ENCODE results near the gene SLIT3.

The SLIT3 gene

GRCh38 chr5:169250887-169251286 lies 50.1 kb downstream of the SLIT3 start:
- Histone ChIP-seq H3K27me3 (ENCODE audit: insufficient read depth, low read length, poor library complexity, severe bottlenecking) (no peaks in the 10 kb centered on the region), H3K4me2 (ENCODE audit: low read depth, low read length, poor library complexity, severe bottlenecking) (no peak overlapping the region), H3K4me1 (ENCODE audit: insufficient read depth, low read length, poor library complexity, severe bottlenecking) (no peaks in the 10 kb centered on the region), H3K9ac (ENCODE audit: low read depth, low read length, poor library complexity, severe bottlenecking) (no peak overlapping the region), H2AFZ (ENCODE audit: low read length) (no peak overlapping the region), H3K4me3 (ENCODE audit: low read length, poor library complexity, severe bottlenecking) (no peak overlapping the region), H3K36me3 (ENCODE audit: insufficient read depth, low read length) (no peaks in the 10 kb centered on the region), H3K9me2 (replicated peaks; ENCODE audit: low read depth, low read length) (no peaks in the 10 kb centered on the region), H3K79me2 (ENCODE audit: insufficient read depth, low read length) (no peaks in the 10 kb centered on the region), H3K9me3 (ENCODE audit: insufficient read depth, low read depth, low read length) (no peaks in the 10 kb centered on the region), H4K20me1 (ENCODE audit: insufficient read depth, low read length, poor library complexity, severe bottlenecking) (no peaks in the 10 kb centered on the region), H3F3A (ENCODE audit: low read depth) (no peaks in the 10 kb centered on the region)
- TF ChIP-seq CTCF (conservative IDR thresholded peaks at IDR 0.05; ENCODE audit: low read length) (no peak), EZH2phosphoT487 (IDR thresholded peaks at IDR 0.05; ENCODE audit: borderline replicate concordance) (no peak)

DNA sequence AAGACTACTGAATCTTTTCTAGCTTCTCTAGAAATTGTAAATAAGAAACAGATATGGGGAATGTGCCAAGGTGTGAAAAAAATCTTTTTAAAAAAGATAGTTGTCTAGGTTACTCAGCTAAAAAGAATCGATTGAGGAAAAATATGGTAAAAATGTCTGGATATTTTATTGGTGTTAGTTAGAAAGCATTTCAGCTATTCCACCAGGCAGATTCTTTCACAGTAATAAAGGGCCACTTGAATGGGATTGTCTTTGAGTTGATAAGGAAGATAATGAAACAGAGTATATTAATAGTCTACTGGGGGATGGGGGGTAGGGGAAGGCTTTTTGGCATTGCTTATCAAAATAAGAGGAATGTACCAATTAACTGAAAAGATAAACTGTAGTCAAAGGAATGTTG lies 51.9 kb downstream of the SLIT3 start:
- Histone ChIP-seq H3K4me3 (ENCODE audit: low read length, poor library complexity, severe bottlenecking) (no peak overlapping the region), H3K9me2 (replicated peaks; ENCODE audit: low read depth, low read length) (no peaks in the 10 kb centered on the region), H3K9me3 (ENCODE audit: insufficient read depth, low read depth, low read length) (no peaks in the 10 kb centered on the region), H3K4me2 (ENCODE audit: low read depth, low read length, poor library complexity, severe bottlenecking) (no peak overlapping the region), H2AFZ (ENCODE audit: low read length) (no peak overlapping the region), H3K9ac (ENCODE audit: low read depth, low read length, poor library complexity, severe bottlenecking) (no peak overlapping the region), H3K4me1 (ENCODE audit: insufficient read depth, low read length, poor library complexity, severe bottlenecking) (no peaks in the 10 kb centered on the region), H3K27me3 (ENCODE audit: insufficient read depth, low read length, poor library complexity, severe bottlenecking) (no peaks in the 10 kb centered on the region), H3K36me3 (ENCODE audit: insufficient read depth, low read length) (no peaks in the 10 kb centered on the region), H4K20me1 (ENCODE audit: insufficient read depth, low read length, poor library complexity, severe bottlenecking) (no peaks in the 10 kb centered on the region), H3F3A (ENCODE audit: low read depth) (no peaks in the 10 kb centered on the region), H3K79me2 (ENCODE audit: insufficient read depth, low read length) (no peaks in the 10 kb centered on the region)
- TF ChIP-seq EZH2phosphoT487 (IDR thresholded peaks at IDR 0.05; ENCODE audit: borderline replicate concordance) (no peak), CTCF (conservative IDR thresholded peaks at IDR 0.05; ENCODE audit: low read length) (no peak)

GRCh38 chr5:169248550-169248949 lies 52.4 kb downstream of the SLIT3 start:
- no peak overlapping the region for H3K4me2 ChIP-seq (ENCODE audit: low read depth, low read length, poor library complexity, severe bottlenecking)
- no peaks in the 10 kb centered on the region for H4K20me1 ChIP-seq (ENCODE audit: insufficient read depth, low read length, poor library complexity, severe bottlenecking)
- no peak overlapping the region for H2AFZ ChIP-seq (ENCODE audit: low read length)
- H3K9me3 ChIP-seq (ENCODE audit: insufficient read depth, low read depth, low read length) = no peaks in the 10 kb centered on the region
- H3K27me3 ChIP-seq (ENCODE audit: insufficient read depth, low read length, poor library complexity, severe bottlenecking) = no peaks in the 10 kb centered on the region
- no peak overlapping the region for H3K4me3 ChIP-seq (ENCODE audit: low read length, poor library complexity, severe bottlenecking)
- H3K4me1 ChIP-seq (ENCODE audit: insufficient read depth, low read length, poor library complexity, severe bottlenecking) = no peaks in the 10 kb centered on the region
- H3F3A ChIP-seq (ENCODE audit: low read depth) = no peaks in the 10 kb centered on the region
- no peaks in the 10 kb centered on the region for H3K36me3 ChIP-seq (ENCODE audit: insufficient read depth, low read length)
- H3K9ac ChIP-seq (ENCODE audit: low read depth, low read length, poor library complexity, severe bottlenecking) = no peak overlapping the region
- H3K79me2 ChIP-seq (ENCODE audit: insufficient read depth, low read length) = no peaks in the 10 kb centered on the region
- TF ChIP-seq EZH2phosphoT487 (IDR thresholded peaks at IDR 0.05; ENCODE audit: borderline replicate concordance) = no peak
- no peak for TF ChIP-seq CTCF (conservative IDR thresholded peaks at IDR 0.05; ENCODE audit: low read length)
- no peaks in the 10 kb centered on the region for H3K9me2 ChIP-seq (replicated peaks; ENCODE audit: low read depth, low read length)

All from Loucy (cell line).